IPS-15b (cell line): ENCODE data around the gene PARK7.

Experiments
- H3K27me3 ChIP-seq: one replicate; pipeline ENCODE4 v1.6.1; 2013; ENCODE audit warnings: low read length; ENCODE audit not compliant: control insufficient read depth, insufficient read depth
- H3K36me3 ChIP-seq: one replicate; pipeline ENCODE4 v1.6.1; 2013; ENCODE audit warnings: low read length; ENCODE audit not compliant: control insufficient read depth, insufficient read depth
- H3K4me1 ChIP-seq: one replicate; pipeline ENCODE4 v1.6.1; 2013; ENCODE audit warnings: mild to moderate bottlenecking, low read length; ENCODE audit not compliant: control insufficient read depth, insufficient read depth
- H3K4me3 ChIP-seq: one replicate; pipeline ENCODE4 v1.5.1; 2013; ENCODE audit warnings: low read depth, low read length
- H3K9ac ChIP-seq: one replicate; pipeline ENCODE4 v1.6.1; 2013; ENCODE audit warnings: low read depth, mild to moderate bottlenecking, low read length
- H3K9me3 ChIP-seq: one replicate; pipeline ENCODE4 v1.6.1; 2013; ENCODE audit warnings: mild to moderate bottlenecking, low read length; ENCODE audit not compliant: control insufficient read depth, insufficient read depth

The PARK7 gene

DNA sequence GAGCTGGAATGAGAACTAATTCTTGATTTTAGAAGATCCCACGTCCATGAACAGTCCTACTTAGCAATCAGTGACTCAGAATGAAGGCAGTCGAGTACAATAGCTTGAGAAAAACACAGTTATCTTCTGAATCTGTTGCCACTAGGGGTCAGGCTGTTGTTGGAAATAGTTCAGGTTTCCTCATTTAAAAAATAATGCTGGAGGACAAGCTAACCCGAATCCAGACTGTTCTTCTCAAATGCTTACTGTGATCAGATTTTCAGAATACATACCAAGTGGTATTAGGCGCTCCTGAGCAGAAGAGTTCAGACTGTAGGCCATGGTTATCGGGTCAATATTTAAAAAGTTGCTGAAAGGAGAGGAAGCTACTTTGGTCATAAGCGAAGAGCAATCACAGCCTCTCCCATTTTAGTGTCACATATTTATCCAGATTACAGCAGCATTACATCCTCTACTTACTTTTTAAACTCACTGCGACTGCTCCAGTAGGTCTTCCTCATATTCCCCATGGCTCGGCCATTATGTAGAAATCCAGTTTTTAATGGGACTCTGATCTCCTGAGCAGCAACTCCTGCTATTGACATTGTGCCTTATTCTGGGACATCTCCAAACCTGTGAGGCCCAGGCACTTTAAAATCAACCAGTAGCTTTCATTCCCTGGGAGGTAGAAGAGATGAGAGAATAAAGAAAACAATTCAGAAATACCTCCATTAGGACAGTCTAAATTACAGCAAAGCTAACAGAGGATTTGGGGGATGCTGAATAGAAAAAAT is 53.7 kb downstream of the PARK7 start:
- Histone ChIP-seq H3K9ac (no peak overlapping the region), H3K27me3 (no peaks in the 10 kb centered on the region), H3K36me3 (peaks cover 23% of the 10 kb centered on the region), H3K9me3 (no peaks in the 10 kb centered on the region), H3K4me3 (no peak overlapping the region), H3K4me1 (peaks cover 29% of the 10 kb centered on the region)

DNA sequence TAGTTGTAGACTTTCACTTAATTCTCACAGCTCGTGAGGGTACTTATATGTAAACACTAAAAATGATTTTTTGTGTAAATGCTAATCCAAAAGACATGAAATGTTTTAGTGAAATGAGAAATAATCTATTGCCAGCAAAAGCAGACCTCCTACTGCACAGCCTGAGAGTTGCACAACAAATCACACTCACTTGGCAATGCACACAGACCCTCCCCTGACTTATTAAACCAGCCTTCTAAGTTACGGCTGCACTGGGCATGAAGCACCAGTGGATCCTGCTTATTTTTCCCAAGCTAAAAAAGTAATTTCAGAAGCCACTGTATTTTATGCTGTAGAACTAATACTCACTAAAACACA is 54.3 kb downstream of the PARK7 start:
- Histone ChIP-seq H3K4me1 (peaks cover 29% of the 10 kb centered on the region), H3K27me3 (no peaks in the 10 kb centered on the region), H3K4me3 (no peak overlapping the region), H3K36me3 (peaks cover 23% of the 10 kb centered on the region), H3K9me3 (no peaks in the 10 kb centered on the region), H3K9ac (no peak overlapping the region)

- Histone ChIP-seq H3K9ac (no peak overlapping the region), H3K9me3 (no peaks in the 10 kb centered on the region), H3K4me1 (peaks cover 29% of the 10 kb centered on the region), H3K4me3 (no peak overlapping the region), H3K36me3 (peaks cover 23% of the 10 kb centered on the region), H3K27me3 (no peaks in the 10 kb centered on the region)
Observed at GRCh38 chr1:8016210-8016894, 54.8 kb downstream of the PARK7 start.

- Histone ChIP-seq H3K9ac (no peak overlapping the region), H3K4me3 (no peak overlapping the region), H3K36me3 (peaks cover 21% of the 10 kb centered on the region), H3K9me3 (no peaks in the 10 kb centered on the region), H3K27me3 (no peaks in the 10 kb centered on the region), H3K4me1 (peaks cover 29% of the 10 kb centered on the region)
Observed at GRCh38 chr1:8016895-8017241, 55.4 kb downstream of the PARK7 start.

DNA sequence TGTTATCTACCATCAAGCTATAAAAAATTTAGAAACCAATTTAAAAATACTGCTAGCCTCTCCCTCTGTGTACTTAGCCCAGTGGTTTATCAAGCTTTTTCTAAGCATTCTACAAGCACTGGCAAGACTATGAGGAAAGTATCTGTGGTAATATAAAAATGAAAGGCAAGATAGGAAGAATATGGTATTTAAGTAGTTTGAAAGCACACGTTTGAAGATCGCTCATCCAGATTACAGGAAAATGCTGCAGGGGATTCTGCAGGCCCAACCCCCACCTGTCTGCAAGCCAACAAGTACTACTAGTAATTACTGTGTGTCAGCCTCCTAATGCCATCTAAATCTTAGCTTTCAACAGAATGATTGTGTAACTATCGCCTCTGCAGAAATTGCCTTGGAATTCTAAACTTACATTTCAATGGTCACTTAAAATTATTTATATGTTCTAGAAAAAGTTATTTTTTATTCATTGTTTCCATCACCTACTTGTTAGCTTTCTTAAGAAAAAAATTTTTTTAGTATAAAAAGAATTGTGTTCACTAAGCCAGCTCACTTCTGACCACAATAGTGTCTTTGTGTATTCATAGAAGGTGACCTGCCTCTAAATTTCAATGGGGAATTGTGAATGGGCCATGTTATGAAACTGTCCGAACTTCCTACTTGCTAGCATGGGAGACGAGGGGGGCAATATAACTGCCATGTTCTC is 56.1 kb downstream of the PARK7 start:
- Histone ChIP-seq H3K27me3 (no peaks in the 10 kb centered on the region), H3K4me3 (no peak overlapping the region), H3K9ac (no peak overlapping the region), H3K9me3 (no peaks in the 10 kb centered on the region), H3K36me3 (peaks cover 15% of the 10 kb centered on the region), H3K4me1 (peaks cover 33% of the 10 kb centered on the region)

DNA sequence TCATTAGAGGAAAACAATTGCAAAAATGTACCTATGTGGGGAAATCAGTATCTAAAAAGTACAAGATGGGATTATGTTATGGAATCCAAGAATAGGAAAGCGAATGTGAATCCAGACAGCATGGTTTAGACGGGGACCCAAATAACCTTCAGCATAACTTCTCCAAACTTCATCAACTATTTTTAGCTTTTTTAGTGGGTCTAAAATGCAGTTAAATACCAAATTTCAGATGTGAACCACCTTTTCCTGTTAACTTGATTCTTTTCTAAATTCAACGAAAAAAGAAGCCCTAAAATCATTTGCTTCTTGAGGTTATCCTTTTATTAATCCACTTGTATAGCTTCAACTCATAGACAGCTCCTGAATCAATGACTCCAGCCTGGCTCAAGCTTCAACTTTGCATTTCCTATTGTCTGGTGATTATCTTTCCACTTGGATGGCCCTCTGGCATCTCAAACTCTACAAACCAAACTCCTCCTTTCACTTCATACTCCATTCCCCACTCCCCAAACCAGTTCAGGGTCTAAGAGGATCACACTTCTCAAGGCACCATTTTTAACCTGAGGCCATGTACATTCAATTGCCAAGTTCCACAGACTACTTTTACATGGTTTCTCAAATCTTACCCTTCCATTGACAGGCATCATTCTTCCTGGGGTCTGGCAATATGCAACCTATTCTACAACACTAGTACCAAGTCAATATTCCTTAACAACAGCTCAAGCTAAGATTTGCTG is 57.1 kb downstream of the PARK7 start:
- H3K4me3 ChIP-seq: no peak overlapping the region
- peaks cover 41% of the 10 kb centered on the region for H3K4me1 ChIP-seq
- H3K9me3 ChIP-seq: no peaks in the 10 kb centered on the region
- no peaks in the 10 kb centered on the region for H3K27me3 ChIP-seq
- H3K9ac ChIP-seq: no peak overlapping the region
- peaks cover 6% of the 10 kb centered on the region for H3K36me3 ChIP-seq

DNA sequence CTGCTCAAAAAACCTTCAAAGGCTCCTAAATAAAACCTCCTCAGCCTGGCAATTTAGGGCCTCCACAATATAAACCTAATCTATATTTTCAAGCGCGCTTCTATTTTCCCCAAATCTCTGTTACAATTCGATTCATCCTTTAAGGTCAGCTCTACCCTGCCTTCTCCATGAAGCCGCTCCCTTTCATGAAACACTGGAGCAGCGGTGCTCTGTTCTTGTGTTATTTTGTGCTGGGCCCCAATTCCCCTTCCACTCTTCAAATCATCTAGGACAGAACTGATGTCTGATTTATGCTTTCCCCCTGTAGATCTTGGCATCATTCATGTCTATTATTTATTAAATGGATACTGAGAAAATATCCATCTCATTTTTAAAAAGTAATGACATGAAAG is 57.7 kb downstream of the PARK7 start:
- H3K9ac ChIP-seq: no peak overlapping the region
- peaks cover 3% of the 10 kb centered on the region for H3K36me3 ChIP-seq
- no peaks in the 10 kb centered on the region for H3K9me3 ChIP-seq
- H3K4me3 ChIP-seq: no peak overlapping the region
- H3K4me1 ChIP-seq: peaks cover 45% of the 10 kb centered on the region
- no peaks in the 10 kb centered on the region for H3K27me3 ChIP-seq

DNA sequence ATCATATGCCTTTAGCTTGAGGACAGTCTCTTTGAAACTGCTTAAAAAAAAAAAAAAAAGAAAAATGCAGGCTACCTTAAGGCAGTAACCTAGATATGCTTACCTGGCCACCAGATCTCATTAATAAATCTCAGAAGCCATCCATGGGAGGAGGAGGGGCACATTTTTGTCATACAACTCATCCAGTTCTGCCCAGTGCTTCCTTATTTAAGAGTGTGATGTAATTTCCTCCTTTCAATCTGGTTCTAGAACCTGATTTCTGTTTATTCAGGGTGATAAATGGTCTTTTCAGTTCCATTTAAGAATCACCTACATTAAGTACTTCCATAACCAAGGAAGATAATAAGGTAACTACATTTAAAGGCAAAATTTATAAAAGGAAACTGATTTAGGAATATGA is 58.5 kb downstream of the PARK7 start:
- peaks cover 44% of the 10 kb centered on the region for H3K4me1 ChIP-seq
- no peaks in the 10 kb centered on the region for H3K36me3 ChIP-seq
- H3K9me3 ChIP-seq: no peaks in the 10 kb centered on the region
- no peak overlapping the region for H3K4me3 ChIP-seq
- no peaks in the 10 kb centered on the region for H3K27me3 ChIP-seq
- no peak overlapping the region for H3K9ac ChIP-seq

DNA sequence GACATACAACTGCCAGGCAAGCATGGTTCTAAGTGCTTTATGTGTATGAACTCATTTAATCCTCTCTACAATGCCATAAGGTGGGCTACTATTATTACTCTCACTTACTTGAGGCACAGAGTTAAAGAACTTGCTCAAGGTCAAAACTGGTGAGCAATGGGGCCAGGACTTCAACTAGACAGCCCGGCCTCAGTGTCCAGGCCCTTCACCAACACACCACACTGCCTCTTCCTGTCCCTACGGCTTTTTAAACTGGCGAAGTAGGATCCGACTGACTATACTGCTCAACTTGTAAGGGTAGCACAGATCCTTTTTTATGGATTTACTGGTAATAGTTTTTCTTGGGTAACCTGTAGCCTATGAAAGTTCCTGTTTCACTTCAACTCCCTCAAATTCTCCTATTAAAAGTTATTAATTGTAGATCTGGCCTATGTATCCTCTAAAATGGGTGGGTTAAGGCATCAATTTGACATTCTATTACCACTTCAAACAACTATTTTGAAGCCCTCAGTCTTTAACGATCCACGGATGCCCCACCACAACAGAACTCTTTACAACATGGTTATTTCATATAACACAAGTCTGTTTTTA is 60.3 kb downstream of the PARK7 start:
- peaks cover 3% of the 10 kb centered on the region for H3K27me3 ChIP-seq
- H3K36me3 ChIP-seq: no peaks in the 10 kb centered on the region
- no peak overlapping the region for H3K4me3 ChIP-seq
- H3K4me1 ChIP-seq: peaks cover 36% of the 10 kb centered on the region
- no peak overlapping the region for H3K9ac ChIP-seq
- H3K9me3 ChIP-seq: no peaks in the 10 kb centered on the region

- Histone ChIP-seq H3K9ac (no peak overlapping the region), H3K4me1 (peaks cover 33% of the 10 kb centered on the region), H3K4me3 (no peak overlapping the region), H3K36me3 (no peaks in the 10 kb centered on the region), H3K9me3 (no peaks in the 10 kb centered on the region), H3K27me3 (peaks cover 6% of the 10 kb centered on the region)
Observed at GRCh38 chr1:8022395-8023286, 61.1 kb downstream of the PARK7 start.
